ENCODE measurements around the gene HEBP2. TPM values are rescaled to one million over a fixed set of nuclear protein-coding genes. Genes with fewer than 3 reads are reported as not detected.

HEBP2 gene
- total and polyA plus RNA-seq, 2 of the 13 experiments (the other 11 are each of a cell fraction or from before 2014, with no cell fraction given), result 16.0 to 72.8 TPM

DNA sequence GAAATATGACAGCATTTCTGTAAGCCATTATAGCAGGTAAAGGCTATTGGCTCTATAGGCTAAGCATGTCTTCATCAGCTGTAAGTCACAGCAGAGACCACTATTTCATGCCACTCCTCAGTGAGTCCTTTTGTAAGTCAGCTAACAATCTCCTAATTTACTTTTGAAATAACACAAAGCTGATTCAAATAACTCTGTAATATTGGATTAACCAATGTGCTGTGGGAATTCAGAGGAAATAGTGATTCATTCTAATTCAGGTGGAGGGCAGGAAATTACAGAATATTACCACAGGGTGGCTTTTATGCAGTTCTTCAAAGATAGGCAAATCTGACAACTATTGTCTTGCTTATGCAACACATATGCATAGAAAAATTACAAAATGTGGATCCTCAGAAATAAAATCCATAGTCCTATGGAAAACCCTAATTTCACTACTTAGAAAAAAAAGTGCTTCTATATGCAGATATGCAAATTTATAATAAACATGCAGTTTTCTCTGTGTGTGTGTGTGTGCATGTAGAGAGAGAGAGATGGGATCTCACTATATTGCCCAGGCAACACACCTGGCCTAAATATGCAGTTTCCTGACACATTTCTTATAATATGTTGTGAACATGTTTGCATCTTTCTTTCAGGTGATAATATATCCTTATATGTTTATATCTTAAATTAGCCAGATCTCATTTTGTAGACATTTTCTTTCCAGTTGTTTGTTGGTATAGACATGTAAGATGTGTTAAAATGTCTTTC lies 31.1 kb upstream of the HEBP2 start:
- Histone ChIP-seq H3K4me2 (ENCODE audit: low read depth, low read length) (no peak overlapping the region), H3K4me3 (replicated peaks in 1 of 3; ENCODE audit: insufficient read depth in 1 of 3, low read depth in 2 of 3, low read length in 3 of 3) (no peak overlapping the region), H3K4me1 (ENCODE audit: insufficient read depth, low read length) (peaks cover 12% of the 10 kb centered on the region), H3K27me3 (ENCODE audit: control insufficient read depth in 1 of 2, insufficient read depth in 2 of 2, low read length in 2 of 2) (no peaks in the 10 kb centered on the region), H3K9ac (ENCODE audit: insufficient read depth, low read depth, low read length) (no peak overlapping the region), H4K20me1 (ENCODE audit: insufficient read depth, low read length) (no peaks in the 10 kb centered on the region), H3K36me3 (replicated peaks in 1 of 2; ENCODE audit: control insufficient read depth in 1 of 2, insufficient read depth in 2 of 2, low read length in 2 of 2) (no peaks in the 10 kb centered on the region), H3K79me2 (ENCODE audit: insufficient read depth, low read length) (no peaks in the 10 kb centered on the region), H3K27ac (ENCODE audit: extremely low read length, insufficient read depth, low read length) (no peak overlapping the region), H3K9me3 (ENCODE audit: low read length) (no peaks in the 10 kb centered on the region), H2AFZ (ENCODE audit: low read length) (no peak overlapping the region)
- intact Hi-C loops (cut with micrococcal nuclease; ENCODE audit: unreplicated experiment) (no loop called here), in situ Hi-C loops (cut with HindIII; ENCODE audit: extremely low pct_ligation_motif_present, low pct_unique_long_range_greater_than_20kb) (no loop called here)
- ATAC-seq (no peak), DNase-seq (ENCODE audit: low spot score) (no peak), FAIRE-seq (peak; percentile 46)
- ChIA-PET CTCF (ENCODE audit: low intra/inter-chr PET ratio, low total read pairs) (no interaction called here), POLR2A (no interaction called here)
- TF ChIP-seq, protein P1, sequence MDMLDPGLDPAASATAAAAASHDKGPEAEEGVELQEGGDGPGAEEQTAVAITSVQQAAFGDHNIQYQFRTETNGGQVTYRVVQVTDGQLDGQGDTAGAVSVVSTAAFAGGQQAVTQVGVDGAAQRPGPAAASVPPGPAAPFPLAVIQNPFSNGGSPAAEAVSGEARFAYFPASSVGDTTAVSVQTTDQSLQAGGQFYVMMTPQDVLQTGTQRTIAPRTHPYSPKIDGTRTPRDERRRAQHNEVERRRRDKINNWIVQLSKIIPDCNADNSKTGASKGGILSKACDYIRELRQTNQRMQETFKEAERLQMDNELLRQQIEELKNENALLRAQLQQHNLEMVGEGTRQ (IDR thresholded peaks at IDR 0.05; ENCODE audit: low read depth, low read length), result no peak
- TF ChIP-seq, protein P1 (CRISPR knock-in tag; IDR thresholded peaks at IDR 0.05; ENCODE audit: borderline replicate concordance), result no peak
- TF ChIP-seq MYNN (CRISPR knock-in tag; IDR thresholded peaks at IDR 0.05; ENCODE audit: low read depth) (no peak), ZNF121 (CRISPR knock-in tag; IDR thresholded peaks at IDR 0.05) (0 out of 2 replicates have a peak, but pooled peaks have one; percentile 36), ZFP62 (CRISPR knock-in tag; IDR thresholded peaks at IDR 0.05) (no peak)
- TF ChIP-seq, protein P2, sequence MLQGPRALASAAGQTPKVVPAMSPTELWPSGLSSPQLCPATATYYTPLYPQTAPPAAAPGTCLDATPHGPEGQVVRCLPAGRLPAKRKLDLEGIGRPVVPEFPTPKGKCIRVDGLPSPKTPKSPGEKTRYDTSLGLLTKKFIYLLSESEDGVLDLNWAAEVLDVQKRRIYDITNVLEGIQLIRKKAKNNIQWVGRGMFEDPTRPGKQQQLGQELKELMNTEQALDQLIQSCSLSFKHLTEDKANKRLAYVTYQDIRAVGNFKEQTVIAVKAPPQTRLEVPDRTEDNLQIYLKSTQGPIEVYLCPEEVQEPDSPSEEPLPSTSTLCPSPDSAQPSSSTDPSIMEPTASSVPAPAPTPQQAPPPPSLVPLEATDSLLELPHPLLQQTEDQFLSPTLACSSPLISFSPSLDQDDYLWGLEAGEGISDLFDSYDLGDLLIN (CRISPR knock-in tag; IDR thresholded peaks at IDR 0.05; ENCODE audit: borderline replicate concordance), result no peak
- BruUV-seq (replicated peaks), result no TSS peak
